ENCODE results near the gene NPEPPS. TPM values are rescaled to one million over a fixed set of nuclear protein-coding genes. Genes with fewer than 3 reads are reported as not detected.

The NPEPPS gene
- total and polyA plus RNA-seq, 9 donors = 55.2 to 178 (median 104) TPM

DNA sequence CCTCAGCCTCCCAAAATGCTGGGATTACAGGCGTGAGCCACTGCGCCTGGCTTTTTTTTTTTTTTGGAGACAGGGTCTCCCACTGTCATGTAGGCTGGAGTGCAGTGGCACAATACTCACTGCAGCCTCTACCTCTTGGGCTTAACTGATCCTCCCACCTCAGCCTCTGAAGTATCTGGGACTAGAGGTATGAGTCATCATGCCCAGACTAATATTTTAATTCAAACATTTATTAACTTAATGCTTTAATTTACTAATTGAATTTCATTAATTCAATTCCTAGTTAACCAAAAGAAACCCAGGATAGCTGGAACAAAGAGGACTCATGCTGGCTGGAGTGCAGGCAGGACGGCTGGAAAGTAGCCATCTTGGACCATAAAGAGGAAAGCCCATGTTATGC is 104.8 kb downstream of the NPEPPS start:
- H3K27ac ChIP-seq = no peak overlapping the region
- intact Hi-C loops (cut with DNase I) = no loop called here
- no peak for DNase-seq

DNA sequence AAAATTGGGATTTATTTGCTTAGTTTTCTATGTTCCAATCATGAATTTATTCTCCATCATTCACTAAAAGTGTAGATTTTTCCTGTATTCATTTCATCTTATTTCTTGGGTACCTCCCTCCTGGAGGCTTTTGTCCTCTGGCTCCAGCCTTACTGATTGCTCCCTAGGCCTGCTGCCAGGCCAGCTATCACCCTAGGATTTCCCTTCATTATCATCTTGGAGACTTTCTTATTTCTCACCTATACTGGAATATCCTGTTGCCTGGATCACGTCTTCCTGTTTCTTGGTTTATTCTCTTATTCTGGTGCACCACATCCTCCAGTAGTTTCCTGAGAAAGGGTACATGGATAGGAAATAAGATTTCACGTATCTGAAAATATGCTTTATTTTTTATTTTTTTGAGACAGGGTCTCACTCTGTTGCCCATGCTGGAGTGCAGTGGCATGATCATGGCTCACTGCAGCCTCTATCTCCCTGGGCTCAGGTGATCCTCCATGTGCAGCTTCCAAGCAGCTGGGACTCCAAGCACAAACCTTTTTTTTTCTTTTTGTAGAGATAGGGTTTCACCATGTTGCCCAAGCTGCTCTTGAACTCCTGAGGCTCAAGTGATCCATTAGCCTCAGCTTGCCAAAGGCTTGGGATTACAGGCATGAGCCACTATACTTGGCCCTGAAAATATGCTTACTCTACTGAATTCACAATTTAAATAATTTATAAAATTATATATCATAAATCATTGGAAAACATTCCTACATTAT is 105.5 kb downstream of the NPEPPS start:
- Histone ChIP-seq H3K36me3 (no peaks in the 10 kb centered on the region), H3K27me3 (no peaks in the 10 kb centered on the region), H3K4me1 (ENCODE audit: insufficient read depth) (no peaks in the 10 kb centered on the region), H3K4me3 (no peak overlapping the region), H3K27ac (no peak overlapping the region), H3K9me3 (no peaks in the 10 kb centered on the region)
- intact Hi-C loops (cut with DNase I) = no loop called here
- 81 to 84% (median 81%) methylated on average over 2 of the region's 2 CpGs for WGBS, 3 donors
- no peak for DNase-seq
- TF ChIP-seq EP300 (IDR thresholded peaks at IDR 0.05) (no peak), POLR2A (IDR thresholded peaks at IDR 0.05) (no peak), CTCF (IDR thresholded peaks at IDR 0.05) (no peak)

More for the DNA sequence above, 104.8 kb downstream of the NPEPPS start:
- 79 to 94% (median 93%) methylated on average over 3 of the region's 3 CpGs for WGBS, 3 donors
- TF ChIP-seq POLR2A (IDR thresholded peaks at IDR 0.05) (no peak), EP300 (IDR thresholded peaks at IDR 0.05) (no peak), CTCF (IDR thresholded peaks at IDR 0.05) (no peak)
- H3K27me3 ChIP-seq = no peaks in the 10 kb centered on the region
- no peaks in the 10 kb centered on the region for H3K36me3 ChIP-seq
- no peaks in the 10 kb centered on the region for H3K4me1 ChIP-seq (ENCODE audit: insufficient read depth)
- H3K9me3 ChIP-seq = no peaks in the 10 kb centered on the region
- H3K4me3 ChIP-seq = no peak overlapping the region

- no peak for DNase-seq
- intact Hi-C loops (cut with DNase I) = no loop called here
- H3K4me3 ChIP-seq = no peak overlapping the region
- WGBS, 3 donors = 77 to 84% (median 83%) methylated on average over 5 of the region's 5 CpGs
- H3K9me3 ChIP-seq = no peaks in the 10 kb centered on the region
- no peaks in the 10 kb centered on the region for H3K27me3 ChIP-seq
- no peak overlapping the region for H3K27ac ChIP-seq
- no peaks in the 10 kb centered on the region for H3K4me1 ChIP-seq (ENCODE audit: insufficient read depth)
- H3K36me3 ChIP-seq = no peaks in the 10 kb centered on the region
- TF ChIP-seq EP300 (IDR thresholded peaks at IDR 0.05) (no peak), CTCF (IDR thresholded peaks at IDR 0.05) (no peak), POLR2A (IDR thresholded peaks at IDR 0.05) (no peak)
These were observed 108.0 kb downstream of the NPEPPS start for GRCh38 chr17:47638903-47639302.

GRCh38 chr17:47640076-47640475 is 109.2 kb downstream of the NPEPPS start:
- Histone ChIP-seq H3K27me3 (no peaks in the 10 kb centered on the region), H3K4me1 (ENCODE audit: insufficient read depth) (no peaks in the 10 kb centered on the region), H3K9me3 (no peaks in the 10 kb centered on the region), H3K36me3 (no peaks in the 10 kb centered on the region), H3K27ac (no peak overlapping the region), H3K4me3 (no peak overlapping the region)
- intact Hi-C loops (cut with DNase I) = no loop called here
- TF ChIP-seq POLR2A (IDR thresholded peaks at IDR 0.05) = no peak
- no peak for TF ChIP-seq CTCF (IDR thresholded peaks at IDR 0.05)
- no peak for TF ChIP-seq EP300 (IDR thresholded peaks at IDR 0.05)
- 63 to 72% (median 72%) methylated on average over 3 of the region's 3 CpGs for WGBS, 3 donors
- no peak for DNase-seq

Measured in ovary (tissue), 9 donors.